GM06990 (cell line): ENCODE results near the gene APCDD1L.

Experiments
- DNase-seq: peaks from one replicate; pipeline ENCODE4 v3.0.0-alpha.2; 2011; ENCODE audit not compliant: insufficient read length; ENCODE audit errors: extremely low read depth
- H3K27me3 ChIP-seq: replicated peaks from 2 replicates; pipeline ENCODE4 v1.6.0; 2011; ENCODE audit warnings: low read length; ENCODE audit not compliant: control insufficient read depth, insufficient read depth
- H3K36me3 ChIP-seq: 2 replicates; pipeline ENCODE4 v1.5.1; 2011; ENCODE audit warnings: low read length; ENCODE audit not compliant: control insufficient read depth, insufficient read depth
- H3K4me3 ChIP-seq: replicated peaks from 2 replicates; pipeline ENCODE4 v1.5.1; 2011; ENCODE audit warnings: low read depth, mild to moderate bottlenecking, control low read depth, low read length
- TF ChIP-seq, protein P1 (sequence below): IDR thresholded peaks from 2 replicates; pipeline ENCODE4 v1.5.1; 2011; ENCODE audit warnings: low read length, control low read depth, mild to moderate bottlenecking, inconsistent platforms; ENCODE audit not compliant: insufficient read depth, poor library complexity, severe bottlenecking

The APCDD1L gene

GRCh38 chr20:58461899-58462298 lies 53.3 kb downstream of the APCDD1L start:
- Histone ChIP-seq H3K36me3 (no peaks in the 10 kb centered on the region), H3K27me3 (no peaks in the 10 kb centered on the region), H3K4me3 (no peak overlapping the region)
- TF ChIP-seq, protein P1, sequence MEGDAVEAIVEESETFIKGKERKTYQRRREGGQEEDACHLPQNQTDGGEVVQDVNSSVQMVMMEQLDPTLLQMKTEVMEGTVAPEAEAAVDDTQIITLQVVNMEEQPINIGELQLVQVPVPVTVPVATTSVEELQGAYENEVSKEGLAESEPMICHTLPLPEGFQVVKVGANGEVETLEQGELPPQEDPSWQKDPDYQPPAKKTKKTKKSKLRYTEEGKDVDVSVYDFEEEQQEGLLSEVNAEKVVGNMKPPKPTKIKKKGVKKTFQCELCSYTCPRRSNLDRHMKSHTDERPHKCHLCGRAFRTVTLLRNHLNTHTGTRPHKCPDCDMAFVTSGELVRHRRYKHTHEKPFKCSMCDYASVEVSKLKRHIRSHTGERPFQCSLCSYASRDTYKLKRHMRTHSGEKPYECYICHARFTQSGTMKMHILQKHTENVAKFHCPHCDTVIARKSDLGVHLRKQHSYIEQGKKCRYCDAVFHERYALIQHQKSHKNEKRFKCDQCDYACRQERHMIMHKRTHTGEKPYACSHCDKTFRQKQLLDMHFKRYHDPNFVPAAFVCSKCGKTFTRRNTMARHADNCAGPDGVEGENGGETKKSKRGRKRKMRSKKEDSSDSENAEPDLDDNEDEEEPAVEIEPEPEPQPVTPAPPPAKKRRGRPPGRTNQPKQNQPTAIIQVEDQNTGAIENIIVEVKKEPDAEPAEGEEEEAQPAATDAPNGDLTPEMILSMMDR, result no peak
- no peak for DNase-seq

DNA sequence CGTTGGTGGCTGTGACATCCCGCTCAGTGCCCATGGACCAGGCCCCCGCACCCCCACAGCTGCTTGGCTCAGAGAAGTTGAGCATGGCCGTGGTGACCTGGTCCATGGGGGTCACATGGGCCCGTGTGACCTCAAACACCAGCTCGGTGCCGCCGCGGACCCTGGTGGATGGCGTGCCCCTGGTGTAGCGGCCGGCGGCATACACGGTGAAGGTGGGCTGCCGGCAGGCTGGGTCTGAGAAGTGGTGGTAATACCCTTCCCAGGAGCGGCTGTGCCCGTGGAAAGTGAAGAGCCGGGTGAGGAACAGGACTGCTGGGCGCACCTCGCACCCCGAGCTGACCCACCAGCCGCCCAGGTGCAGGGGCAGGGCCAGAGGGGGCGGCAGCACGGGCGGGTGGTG lies 54.1 kb downstream of the APCDD1L start:
- no peak overlapping the region for H3K4me3 ChIP-seq
- DNase-seq, result no peak
- no peaks in the 10 kb centered on the region for H3K36me3 ChIP-seq
- no peaks in the 10 kb centered on the region for H3K27me3 ChIP-seq
- TF ChIP-seq, protein P1, result no peak

DNA sequence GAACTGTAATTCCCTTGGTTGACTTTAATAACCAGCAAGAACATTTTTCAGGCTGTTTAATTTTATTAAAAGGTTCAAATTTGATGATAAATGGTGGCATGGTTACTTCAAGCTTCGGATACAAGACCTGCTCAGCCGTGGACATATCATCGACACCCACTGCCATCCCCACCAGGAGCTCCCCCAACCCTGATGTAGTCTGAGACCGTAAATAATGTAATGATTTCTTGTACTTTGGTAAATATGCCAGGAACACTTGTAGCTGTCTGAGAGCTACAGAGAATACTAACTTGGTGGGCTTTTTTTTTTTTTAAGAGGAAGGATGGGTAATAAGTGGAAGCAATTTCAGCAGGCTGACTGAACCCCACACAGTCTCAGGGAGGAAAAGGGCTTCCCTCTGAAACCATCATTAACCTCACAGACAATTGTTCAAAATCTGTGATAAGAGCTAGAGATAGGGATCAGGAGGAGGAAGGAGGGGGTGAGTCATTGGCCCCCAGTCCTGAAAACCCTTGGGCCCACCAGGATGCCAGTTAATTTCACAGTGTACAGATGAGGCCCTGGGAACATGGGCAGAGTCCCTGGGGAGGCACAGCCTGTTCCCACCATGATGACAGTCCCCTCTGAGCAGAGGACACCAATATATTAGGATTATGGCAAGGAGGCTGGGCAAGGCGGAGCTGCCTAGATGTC lies 56.0 kb downstream of the APCDD1L start:
- TF ChIP-seq, protein P1, result no peak
- Histone ChIP-seq H3K27me3 (no peaks in the 10 kb centered on the region), H3K4me3 (no peak overlapping the region), H3K36me3 (no peaks in the 10 kb centered on the region)
- DNase-seq, result no peak

GRCh38 chr20:58458342-58459057 lies 56.7 kb downstream of the APCDD1L start:
- TF ChIP-seq, protein P1, result no peak
- H3K4me3 ChIP-seq, result no peak overlapping the region
- H3K36me3 ChIP-seq, result no peaks in the 10 kb centered on the region
- peak; percentile 83 for DNase-seq
- no peaks in the 10 kb centered on the region for H3K27me3 ChIP-seq

DNA sequence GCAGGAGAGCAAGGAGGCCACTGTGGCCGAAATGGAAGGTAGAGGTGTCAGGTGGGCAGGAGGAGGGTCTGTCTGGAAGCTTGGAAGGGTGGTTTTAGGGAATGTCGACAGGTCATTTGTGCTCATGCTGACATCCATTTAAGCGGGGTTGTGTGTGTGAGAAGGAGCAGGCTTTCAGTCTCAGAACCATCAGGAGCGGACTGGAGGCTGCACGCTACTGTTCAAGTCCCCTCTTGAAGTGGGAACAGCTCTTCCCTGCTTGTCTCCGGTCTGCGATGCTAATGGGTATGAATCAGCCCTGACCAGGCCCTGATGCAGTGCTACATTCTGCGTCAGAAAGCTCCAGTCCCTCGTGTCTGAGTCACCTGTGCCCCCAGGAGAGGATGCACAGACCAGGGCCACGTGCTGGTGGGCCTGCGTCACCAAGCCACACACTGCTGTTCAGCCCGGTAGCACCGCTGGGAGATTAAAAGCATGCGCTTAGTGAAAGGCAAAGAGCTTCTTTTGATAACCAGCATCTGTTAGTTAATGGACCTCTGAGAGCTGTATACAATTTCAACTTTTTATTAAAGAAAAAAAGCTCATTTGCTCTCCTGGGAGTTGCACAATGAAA lies 58.0 kb downstream of the APCDD1L start:
- DNase-seq, result no peak
- H3K27me3 ChIP-seq, result no peaks in the 10 kb centered on the region

More for the DNA sequence above, 58.0 kb downstream of the APCDD1L start:
- Histone ChIP-seq H3K36me3 (no peaks in the 10 kb centered on the region), H3K4me3 (no peak overlapping the region)
- TF ChIP-seq, protein P1, result no peak
